H7 (cell line): ENCODE results near the gene TRAIP. TPM values are rescaled to one million over a fixed set of nuclear protein-coding genes. Genes with fewer than 3 reads are reported as not detected.

ENCODE experiments used
- DNase-seq: peaks from one replicate; pipeline ENCODE4 v3.0.0; 2012
- H3K27me3 ChIP-seq: 2 replicates; pipeline ENCODE4 v1.6.0; 2011; ENCODE audit warnings: mild to moderate bottlenecking, low read length; ENCODE audit not compliant: control insufficient read depth, insufficient read depth
- H3K36me3 ChIP-seq: replicated peaks from 2 replicates; pipeline ENCODE4 v1.5.1; 2011; ENCODE audit warnings: low read length; ENCODE audit not compliant: control insufficient read depth, insufficient read depth
- H3K4me3 ChIP-seq: 2 replicates; pipeline ENCODE4 v1.5.1; 2011; ENCODE audit warnings: low read depth, mild to moderate bottlenecking, control low read depth, low read length, moderate library complexity; ENCODE audit not compliant: insufficient read depth
- total RNA-seq: library from RNA; depleted of rRNA; stranded (reverse); fragments of >200 nt; shearing (Covaris generic); gene quantifications from 2 replicates; pipeline ENCODE4 v1.2.3, GENCODE V29; 2014

Gene TRAIP
- total RNA-seq, 1 experiment from 2014 or later: 16.1 TPM

- no peaks in the 10 kb centered on the region for H3K36me3 ChIP-seq
- no peak within 1 kb of the TSS for H3K4me3 ChIP-seq
- H3K27me3 ChIP-seq: no peaks in the 10 kb centered on the region
- DNase-seq: peak; percentile 43
Measured at GRCh38 chr3:49813497-49814174, 42.7 kb downstream of the TRAIP start, which contains the start of gene UBA7. UBA7 (minus strand) TSS chr3:49813953; CDS start chr3:49813787, 166 bp downstream.

GRCh38 chr3:49812916-49813496 lies 43.4 kb downstream of the TRAIP start:
- DNase-seq: peak; percentile 24
- H3K4me3 ChIP-seq: no peak overlapping the region
- H3K27me3 ChIP-seq: no peaks in the 10 kb centered on the region
- H3K36me3 ChIP-seq: no peaks in the 10 kb centered on the region

GRCh38 chr3:49807431-49808114 lies 48.8 kb downstream of the TRAIP start:
- DNase-seq: peak; percentile 17
- H3K4me3 ChIP-seq: no peak overlapping the region
- H3K36me3 ChIP-seq: no peaks in the 10 kb centered on the region
- H3K27me3 ChIP-seq: peaks cover 14% of the 10 kb centered on the region

- DNase-seq: no peak
- Histone ChIP-seq H3K4me3 (no peak overlapping the region), H3K27me3 (peaks cover 15% of the 10 kb centered on the region), H3K36me3 (no peaks in the 10 kb centered on the region)
Measured at GRCh38 chr3:49806850-49807249, 49.5 kb downstream of the TRAIP start.

- Histone ChIP-seq H3K27me3 (peaks cover 17% of the 10 kb centered on the region), H3K36me3 (no peaks in the 10 kb centered on the region), H3K4me3 (no peak overlapping the region)
- peak; percentile 72 for DNase-seq
Measured at GRCh38 chr3:49805897-49806701, 50.3 kb downstream of the TRAIP start.

- Histone ChIP-seq H3K27me3 (peaks cover 17% of the 10 kb centered on the region), H3K36me3 (no peaks in the 10 kb centered on the region), H3K4me3 (no peak overlapping the region)
- no peak for DNase-seq
Measured at GRCh38 chr3:49805367-49805782, 51.0 kb downstream of the TRAIP start.

- Histone ChIP-seq H3K27me3 (peaks cover 17% of the 10 kb centered on the region), H3K4me3 (no peak overlapping the region), H3K36me3 (no peaks in the 10 kb centered on the region)
- DNase-seq: peak; percentile 43
Measured at GRCh38 chr3:49804141-49805041, 52.0 kb downstream of the TRAIP start.

GRCh38 chr3:49803465-49804140 lies 52.8 kb downstream of the TRAIP start:
- Histone ChIP-seq H3K36me3 (no peaks in the 10 kb centered on the region), H3K27me3 (peaks cover 17% of the 10 kb centered on the region), H3K4me3 (peak overlapping the region; percentile 79)
- peak; percentile 89 for DNase-seq

- H3K27me3 ChIP-seq: peaks cover 17% of the 10 kb centered on the region
- H3K36me3 ChIP-seq: no peaks in the 10 kb centered on the region
- H3K4me3 ChIP-seq: peak within 1 kb of the TSS; percentile 79
- peak; percentile 97 for DNase-seq
Measured at GRCh38 chr3:49802719-49803464, 53.5 kb downstream of the TRAIP start, which contains the start of gene INKA1. INKA1 (plus strand) TSS chr3:49803261; CDS start chr3:49803393, 132 bp downstream.

GRCh38 chr3:49801160-49801559 lies 55.2 kb downstream of the TRAIP start:
- Histone ChIP-seq H3K4me3 (no peak overlapping the region), H3K27me3 (peaks cover 17% of the 10 kb centered on the region), H3K36me3 (no peaks in the 10 kb centered on the region)
- peak; percentile 31 for DNase-seq

GRCh38 chr3:49799761-49800160 lies 56.6 kb downstream of the TRAIP start, which contains the start of gene CDHR4:
CDHR4 (minus strand) TSS chr3:49799873; CDS start chr3:49799812, 61 bp downstream.
- H3K4me3 ChIP-seq: no peak within 1 kb of the TSS
- DNase-seq: peak; percentile 20
- H3K27me3 ChIP-seq: peaks cover 17% of the 10 kb centered on the region
- no peaks in the 10 kb centered on the region for H3K36me3 ChIP-seq

- peaks cover 12% of the 10 kb centered on the region for H3K27me3 ChIP-seq
- DNase-seq: no peak
- H3K4me3 ChIP-seq: no peak overlapping the region
- no peaks in the 10 kb centered on the region for H3K36me3 ChIP-seq
Measured at GRCh38 chr3:49799105-49799504, 57.3 kb downstream of the TRAIP start.
